Neutrophil (primary cell): ENCODE data around the gene ZNF41.

ENCODE experiments used
- H3K27ac ChIP-seq: fragments of 200-600 bp; sonication (generic); 2 replicates; pipeline ENCODE4 v1.5.1; 2016; ENCODE audit warnings: mild to moderate bottlenecking, moderate library complexity
- H3K27me3 ChIP-seq: fragments of 200-600 bp; sonication (generic); 2 replicates; pipeline ENCODE4 v1.6.0; 2016; ENCODE audit warnings: mild to moderate bottlenecking
- H3K36me3 ChIP-seq: fragments of 200-600 bp; sonication (generic); 2 replicates; pipeline ENCODE4 v1.5.1; 2017
- H3K4me1 ChIP-seq, 2 experiments: fragments of 200-600 bp in 1 of 2; sonication (generic) in 1 of 2; 1 replicate in 1 of 2; 2 replicates in 1 of 2; pipeline versions ENCODE4 v1.5.1 to v1.6.1; 2013 to 2016; ENCODE audit warnings: low read depth in 1 of 2, low read length in 1 of 2, mild to moderate bottlenecking in 1 of 2, moderate library complexity in 1 of 2; ENCODE audit not compliant: control insufficient read depth in 1 of 2, insufficient read depth in 1 of 2
- H3K4me3 ChIP-seq, 2 experiments: fragments of 200-600 bp in 1 of 2; sonication (generic) in 1 of 2; 1 replicate in 1 of 2; 2 replicates in 1 of 2; pipeline ENCODE4 v1.5.1; 2013 to 2016; ENCODE audit warnings: low read depth in 1 of 2, low read length in 1 of 2, mild to moderate bottlenecking in 1 of 2, moderate library complexity in 1 of 2
- H3K9me3 ChIP-seq: fragments of 200-600 bp; sonication (generic); 2 replicates; pipeline ENCODE4 v1.5.1; 2016
- CTCF ChIP-seq: fragments of 200-600 bp; sonication (generic); IDR thresholded peaks from 2 replicates; pipeline ENCODE4 v1.5.1; 2016; ENCODE audit warnings: antibody characterized with exemption

ZNF41 gene

GRCh38 chrX:47448165-47448806 lies 34.7 kb downstream of the ZNF41 start:
- Histone ChIP-seq H3K9me3 (peaks cover 7% of the 10 kb centered on the region), H3K4me1 (no peaks in the 10 kb centered on the region), H3K27ac (no peak overlapping the region), H3K36me3 (peaks cover 14% of the 10 kb centered on the region), H3K4me3 (no peak overlapping the region), H3K27me3 (no peaks in the 10 kb centered on the region)
- TF ChIP-seq CTCF, result no peak

- Histone ChIP-seq H3K4me3 (no peak overlapping the region), H3K27ac (no peak overlapping the region), H3K4me1 (no peaks in the 10 kb centered on the region), H3K9me3 (peaks cover 7% of the 10 kb centered on the region), H3K36me3 (peaks cover 11% of the 10 kb centered on the region), H3K27me3 (no peaks in the 10 kb centered on the region)
- TF ChIP-seq CTCF, result no peak
Measured at GRCh38 chrX:47447607-47448006, 35.4 kb downstream of the ZNF41 start.

- no peak overlapping the region for H3K4me3 ChIP-seq
- peaks cover 5% of the 10 kb centered on the region for H3K36me3 ChIP-seq
- H3K4me1 ChIP-seq, result no peaks in the 10 kb centered on the region
- TF ChIP-seq CTCF, result no peak
- no peaks in the 10 kb centered on the region for H3K27me3 ChIP-seq
- H3K9me3 ChIP-seq, result peaks cover 7% of the 10 kb centered on the region
- H3K27ac ChIP-seq, result no peak overlapping the region
Measured at GRCh38 chrX:47446971-47447370, 36.1 kb downstream of the ZNF41 start.

GRCh38 chrX:47446431-47446830 lies 36.6 kb downstream of the ZNF41 start:
- no peaks in the 10 kb centered on the region for H3K27me3 ChIP-seq
- no peaks in the 10 kb centered on the region for H3K4me1 ChIP-seq
- TF ChIP-seq CTCF, result no peak
- H3K36me3 ChIP-seq, result no peaks in the 10 kb centered on the region
- no peak overlapping the region for H3K27ac ChIP-seq
- H3K4me3 ChIP-seq, result no peak overlapping the region
- peaks cover 7% of the 10 kb centered on the region for H3K9me3 ChIP-seq

- Histone ChIP-seq H3K27me3 (no peaks in the 10 kb centered on the region), H3K4me1 (no peaks in the 10 kb centered on the region), H3K9me3 (no peaks in the 10 kb centered on the region), H3K36me3 (no peaks in the 10 kb centered on the region), H3K4me3 (no peak overlapping the region), H3K27ac (no peak overlapping the region)
- TF ChIP-seq CTCF, result no peak
Measured at GRCh38 chrX:47430925-47431324, 52.1 kb downstream of the ZNF41 start.
